Panc1 (cell line): ENCODE data around the gene UBTD2. TPM values are rescaled to one million over a fixed set of nuclear protein-coding genes. Genes with fewer than 3 reads are reported as not detected.
A peak's percentile ranks its signal among the peaks of the same experiment; 100 is the strongest.

Experiments
- ATAC-seq: fragments of 200-7000 bp; cut with Tn5 transposase; 2 replicates; pipeline ENCODE4 v1.9.1; 2020; ENCODE audit warnings: mild to moderate bottlenecking, moderate library complexity
- BruUV-seq: library from RNA; stranded (reverse); fragments of 400-500 nt; replicated peaks from 2 replicates; lab custom pipeline; 2021; lab: Mats Ljungman, UMichigan
- CTCF ChIA-PET: fragments of 300-600 bp; sonication (Branson Sonifier 250); formaldehyde crosslinking; loops from one replicate; lab custom pipeline; 2022; ENCODE audit warnings: antibody characterized with exemption; lab: Charles Lee
- POLR2A ChIA-PET: fragments of 300-600 bp; sonication (Branson Sonifier 250); formaldehyde crosslinking; loops from one replicate; lab custom pipeline; 2022; ENCODE audit warnings: antibody characterized with exemption; lab: Charles Lee
- DNase-seq: peaks from one replicate; pipeline ENCODE4 v3.0.0-alpha.2; 2010; ENCODE audit warnings: low read depth, low spot score
- H3K27ac ChIP-seq: 2 replicates; pipeline ENCODE4 v1.5.1; 2011; ENCODE audit warnings: mild to moderate bottlenecking, low read length, inconsistent platforms
- H3K27me3 ChIP-seq: fragments of 200-500 bp; sonication (Bioruptor generic); 2 replicates; pipeline ENCODE4 v1.6.0; 2014; ENCODE audit warnings: low read length, inconsistent platforms; ENCODE audit not compliant: control insufficient read depth, insufficient read depth
- H3K36me3 ChIP-seq: fragments of 200-500 bp; sonication (Bioruptor generic); 2 replicates; pipeline ENCODE4 v1.5.1; 2014; ENCODE audit warnings: inconsistent platforms, mild to moderate bottlenecking, low read length, moderate library complexity; ENCODE audit not compliant: control insufficient read depth, insufficient read depth
- H3K4me1 ChIP-seq: 2 replicates; pipeline ENCODE4 v1.5.1; 2011; ENCODE audit warnings: inconsistent platforms, mild to moderate bottlenecking, low read length, moderate library complexity; ENCODE audit not compliant: control insufficient read depth, insufficient read depth
- H3K4me3 ChIP-seq, 2 experiments: 2 replicates each; pipeline ENCODE4 v1.5.1; 2011 to 2012; ENCODE audit warnings: low read depth in 2 of 2, low read length in 2 of 2, mild to moderate bottlenecking in 2 of 2, inconsistent platforms in 1 of 2, moderate library complexity in 1 of 2
- H3K9me3 ChIP-seq: fragments of 200-500 bp; sonication (Bioruptor generic); 2 replicates; pipeline ENCODE4 v1.5.1; 2014; ENCODE audit warnings: low read depth, mild to moderate bottlenecking, inconsistent platforms, low read length, moderate library complexity; ENCODE audit not compliant: control insufficient read depth, insufficient read depth
- CTCF ChIP-seq: fragments of 450-650 bp; IDR thresholded peaks from 2 replicates; pipeline ENCODE4 v1.5.1; 2017; ENCODE audit warnings: mild to moderate bottlenecking
- POLR2AphosphoS5 ChIP-seq: IDR thresholded peaks from 2 replicates; pipeline ENCODE4 v1.6.1; 2012; ENCODE audit warnings: mild to moderate bottlenecking, low read depth, low read length, moderate library complexity
- REST ChIP-seq, 2 experiments: IDR thresholded peaks; 2 replicates each; pipeline ENCODE4 v1.6.1; 2011 to 2012; ENCODE audit warnings: low read depth in 2 of 2, control low read depth in 1 of 2, low read length in 1 of 2, mild to moderate bottlenecking in 1 of 2, moderate library complexity in 1 of 2; ENCODE audit not compliant: insufficient read depth in 1 of 2
- SIN3A ChIP-seq: IDR thresholded peaks from 2 replicates; pipeline ENCODE4 v1.6.1; 2012; ENCODE audit warnings: low read depth, mild to moderate bottlenecking, low read length, moderate library complexity, borderline replicate concordance; ENCODE audit not compliant: insufficient read depth
- TCF7L2 ChIP-seq: IDR thresholded peaks from 2 replicates; pipeline ENCODE4 v1.6.1; 2011; ENCODE audit warnings: mild to moderate bottlenecking, low read depth, low read length, inconsistent platforms
- in situ Hi-C: cut with HindIII; loops from 2 replicates; pipeline ENCODE4 v1.10.0; 2016; ENCODE audit warnings: low sequenced_read_pairs, low pct_unique_long_range_greater_than_20kb
- intact Hi-C: fragments of 100-400 bp; cut with micrococcal nuclease; formaldehyde crosslinking; loops from one replicate; pipeline ENCODE4 v1.10.0; 2022; ENCODE audit not compliant: unreplicated experiment
- total RNA-seq: library from RNA; stranded (reverse); gene quantifications from one replicate; pipeline ENCODE4 v1.2.1, GENCODE V29; 2021; ENCODE audit not compliant: unreplicated experiment

UBTD2 gene
- total RNA-seq, 1 experiment from 2014 or later, result 32.5 TPM

- intact Hi-C loops (no loop called here), in situ Hi-C loops (no loop called here)
- CTCF ChIA-PET, result no interaction called here
Measured at GRCh38 chr5:172312286-172312685, 28.7 kb upstream of the UBTD2 start.

GRCh38 chr5:172311605-172312004 is 28.0 kb upstream of the UBTD2 start:
- in situ Hi-C loops (no loop called here), intact Hi-C loops (no loop called here)
- no peaks in the 10 kb centered on the region for H3K9me3 ChIP-seq
- BruUV-seq, result no TSS peak
- CTCF ChIA-PET, result no interaction called here
- ATAC-seq (no peak), DNase-seq (no peak)
- H3K4me1 ChIP-seq, result peaks cover 14% of the 10 kb centered on the region
- no peak overlapping the region for H3K4me3 ChIP-seq
- POLR2A ChIA-PET, result no interaction called here
- no peaks in the 10 kb centered on the region for H3K27me3 ChIP-seq
- H3K36me3 ChIP-seq, result no peaks in the 10 kb centered on the region
- TF ChIP-seq POLR2AphosphoS5 (no peak), REST (IDR thresholded peaks at IDR 0.05; ENCODE audit: insufficient read depth in 1 of 2, low read depth in 2 of 2, low read length in 1 of 2) (no peak), TCF7L2 (no peak), CTCF (no peak), SIN3A (no peak)
- H3K27ac ChIP-seq, result peak overlapping the region; percentile 34; the same call in 1 of the 2 replicates

More at GRCh38 chr5:172312286-172312685, 28.7 kb upstream of the UBTD2 start:
- H3K27me3 ChIP-seq, result no peaks in the 10 kb centered on the region
- H3K4me1 ChIP-seq, result peaks cover 14% of the 10 kb centered on the region
- no TSS peak for BruUV-seq
- H3K36me3 ChIP-seq, result no peaks in the 10 kb centered on the region
- POLR2A ChIA-PET, result no interaction called here
- H3K9me3 ChIP-seq, result no peaks in the 10 kb centered on the region
- DNase-seq (no peak), ATAC-seq (no peak)
- TF ChIP-seq REST (IDR thresholded peaks at IDR 0.05; ENCODE audit: insufficient read depth in 1 of 2, low read depth in 2 of 2, low read length in 1 of 2) (no peak), SIN3A (no peak), POLR2AphosphoS5 (no peak), CTCF (no peak), TCF7L2 (no peak)
- H3K4me3 ChIP-seq, result no peak overlapping the region
- peak overlapping the region; percentile 34; the same call in 1 of the 2 replicates for H3K27ac ChIP-seq
